Ishikawa (cell line): ENCODE data around the gene CNKSR2.

ENCODE experiments used
- CEBPB ChIP-seq: IDR thresholded peaks from 2 replicates; pipeline ENCODE4 v1.6.1; 2012
- CREB1 ChIP-seq: IDR thresholded peaks from 2 replicates; pipeline ENCODE4 v1.6.1; 2012; ENCODE audit warnings: low read depth
- EP300 ChIP-seq: IDR thresholded peaks from 2 replicates; pipeline ENCODE4 v1.6.1; 2012; ENCODE audit warnings: borderline replicate concordance
- FOXM1 ChIP-seq: IDR thresholded peaks from 2 replicates; pipeline ENCODE4 v1.6.1; 2012; ENCODE audit warnings: low read depth, borderline replicate concordance
- RAD21 ChIP-seq: IDR thresholded peaks from 2 replicates; pipeline ENCODE4 v1.6.1; 2012; ENCODE audit warnings: low read depth
- TAF1 ChIP-seq: IDR thresholded peaks from 2 replicates; pipeline ENCODE4 v1.6.1; 2012; ENCODE audit warnings: low read depth, mild to moderate bottlenecking
- YY1 ChIP-seq: IDR thresholded peaks from 2 replicates; pipeline ENCODE4 v1.6.1; 2012; ENCODE audit warnings: low read depth
- ZBTB7A ChIP-seq: IDR thresholded peaks from 2 replicates; pipeline ENCODE4 v1.6.1; 2012; ENCODE audit warnings: low read depth
- TF ChIP-seq, protein P1 (sequence below): IDR thresholded peaks from 2 replicates; pipeline ENCODE4 v1.6.1; 2012; ENCODE audit warnings: low read depth, mild to moderate bottlenecking
- TF ChIP-seq, protein P2 (sequence below): IDR thresholded peaks from 2 replicates; pipeline ENCODE4 v1.6.1; 2012

DNA sequence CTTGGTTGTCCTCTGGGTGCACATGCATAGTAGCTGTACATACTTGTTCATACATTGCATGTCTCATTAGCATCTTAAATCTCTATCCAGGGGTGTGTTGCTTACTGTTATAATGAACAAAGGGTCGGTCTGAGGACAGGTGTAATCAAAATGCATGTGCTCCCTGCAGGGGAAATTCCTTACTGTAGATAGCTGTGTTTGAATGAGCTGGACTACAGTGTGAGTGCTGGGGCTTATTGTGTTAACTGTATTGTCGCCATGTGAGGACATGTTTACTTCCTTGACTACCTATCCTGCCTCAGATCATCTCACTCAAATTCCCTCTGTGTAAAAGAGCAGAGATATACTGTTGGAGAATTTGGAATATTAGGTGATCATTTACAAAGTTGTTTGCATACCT is 185.2 kb downstream of the CNKSR2 start:
- TF ChIP-seq CEBPB (no peak), YY1 (no peak), CREB1 (no peak), TAF1 (no peak), RAD21 (no peak), FOXM1 (no peak), ZBTB7A (no peak), EP300 (no peak)
- TF ChIP-seq, protein P1, sequence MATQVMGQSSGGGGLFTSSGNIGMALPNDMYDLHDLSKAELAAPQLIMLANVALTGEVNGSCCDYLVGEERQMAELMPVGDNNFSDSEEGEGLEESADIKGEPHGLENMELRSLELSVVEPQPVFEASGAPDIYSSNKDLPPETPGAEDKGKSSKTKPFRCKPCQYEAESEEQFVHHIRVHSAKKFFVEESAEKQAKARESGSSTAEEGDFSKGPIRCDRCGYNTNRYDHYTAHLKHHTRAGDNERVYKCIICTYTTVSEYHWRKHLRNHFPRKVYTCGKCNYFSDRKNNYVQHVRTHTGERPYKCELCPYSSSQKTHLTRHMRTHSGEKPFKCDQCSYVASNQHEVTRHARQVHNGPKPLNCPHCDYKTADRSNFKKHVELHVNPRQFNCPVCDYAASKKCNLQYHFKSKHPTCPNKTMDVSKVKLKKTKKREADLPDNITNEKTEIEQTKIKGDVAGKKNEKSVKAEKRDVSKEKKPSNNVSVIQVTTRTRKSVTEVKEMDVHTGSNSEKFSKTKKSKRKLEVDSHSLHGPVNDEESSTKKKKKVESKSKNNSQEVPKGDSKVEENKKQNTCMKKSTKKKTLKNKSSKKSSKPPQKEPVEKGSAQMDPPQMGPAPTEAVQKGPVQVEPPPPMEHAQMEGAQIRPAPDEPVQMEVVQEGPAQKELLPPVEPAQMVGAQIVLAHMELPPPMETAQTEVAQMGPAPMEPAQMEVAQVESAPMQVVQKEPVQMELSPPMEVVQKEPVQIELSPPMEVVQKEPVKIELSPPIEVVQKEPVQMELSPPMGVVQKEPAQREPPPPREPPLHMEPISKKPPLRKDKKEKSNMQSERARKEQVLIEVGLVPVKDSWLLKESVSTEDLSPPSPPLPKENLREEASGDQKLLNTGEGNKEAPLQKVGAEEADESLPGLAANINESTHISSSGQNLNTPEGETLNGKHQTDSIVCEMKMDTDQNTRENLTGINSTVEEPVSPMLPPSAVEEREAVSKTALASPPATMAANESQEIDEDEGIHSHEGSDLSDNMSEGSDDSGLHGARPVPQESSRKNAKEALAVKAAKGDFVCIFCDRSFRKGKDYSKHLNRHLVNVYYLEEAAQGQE = no peak
- TF ChIP-seq, protein P2, sequence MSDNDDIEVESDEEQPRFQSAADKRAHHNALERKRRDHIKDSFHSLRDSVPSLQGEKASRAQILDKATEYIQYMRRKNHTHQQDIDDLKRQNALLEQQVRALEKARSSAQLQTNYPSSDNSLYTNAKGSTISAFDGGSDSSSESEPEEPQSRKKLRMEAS = no peak
